ENCODE data around the gene OGFOD3. TPM values are rescaled to one million over a fixed set of nuclear protein-coding genes. Genes with fewer than 3 reads are reported as not detected.
A peak's percentile ranks its signal among the peaks of the same experiment; 100 is the strongest.
"Not testable (repeated sequence)": the region's sequence is repeated elsewhere in the genome, so short reads cannot be mapped to it uniquely, and the experiment has no call there.

The OGFOD3 gene
- total and polyA plus RNA-seq, 9 donors: 17.2 to 25.9 (median 23.2) TPM

DNA sequence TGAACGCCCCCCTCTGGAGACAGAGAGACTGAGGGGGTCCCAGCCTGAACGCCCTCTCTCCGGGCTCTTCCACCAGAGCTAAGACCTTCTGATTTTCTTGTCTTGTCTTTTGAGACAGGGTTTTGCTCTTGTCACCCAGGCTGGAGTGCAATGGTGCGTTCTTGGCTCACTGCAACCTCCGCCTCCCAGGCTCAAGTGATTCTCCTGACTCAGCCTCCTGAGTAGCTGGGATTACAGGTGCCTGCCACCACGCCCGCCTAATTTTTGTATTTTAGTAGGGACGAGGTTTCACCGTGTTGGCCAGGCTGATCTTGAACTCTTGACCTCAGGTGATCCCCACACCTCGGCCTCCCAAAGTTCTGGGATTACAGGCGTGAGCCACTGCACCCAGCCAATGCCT, 70.4 kb downstream of the OGFOD3 start:
- not testable (repeated sequence) for H3K27me3 ChIP-seq (ENCODE audit: control insufficient read depth, insufficient read depth, low read length); H3K27ac ChIP-seq (ENCODE audit: low read length); H3K4me3 ChIP-seq (ENCODE audit: low read length); H3K9me3 ChIP-seq (replicated peaks; ENCODE audit: control insufficient read depth, low read depth, low read length); DNase-seq; H3K36me3 ChIP-seq (ENCODE audit: control insufficient read depth, insufficient read depth, low read length)
- H3K4me1 ChIP-seq (ENCODE audit: control insufficient read depth, insufficient read depth, low read length): peaks cover 29% of the 10 kb centered on the region
- WGBS (ENCODE audit: insufficient coverage): 80% methylated on average over 9 of the region's 11 CpGs

DNA sequence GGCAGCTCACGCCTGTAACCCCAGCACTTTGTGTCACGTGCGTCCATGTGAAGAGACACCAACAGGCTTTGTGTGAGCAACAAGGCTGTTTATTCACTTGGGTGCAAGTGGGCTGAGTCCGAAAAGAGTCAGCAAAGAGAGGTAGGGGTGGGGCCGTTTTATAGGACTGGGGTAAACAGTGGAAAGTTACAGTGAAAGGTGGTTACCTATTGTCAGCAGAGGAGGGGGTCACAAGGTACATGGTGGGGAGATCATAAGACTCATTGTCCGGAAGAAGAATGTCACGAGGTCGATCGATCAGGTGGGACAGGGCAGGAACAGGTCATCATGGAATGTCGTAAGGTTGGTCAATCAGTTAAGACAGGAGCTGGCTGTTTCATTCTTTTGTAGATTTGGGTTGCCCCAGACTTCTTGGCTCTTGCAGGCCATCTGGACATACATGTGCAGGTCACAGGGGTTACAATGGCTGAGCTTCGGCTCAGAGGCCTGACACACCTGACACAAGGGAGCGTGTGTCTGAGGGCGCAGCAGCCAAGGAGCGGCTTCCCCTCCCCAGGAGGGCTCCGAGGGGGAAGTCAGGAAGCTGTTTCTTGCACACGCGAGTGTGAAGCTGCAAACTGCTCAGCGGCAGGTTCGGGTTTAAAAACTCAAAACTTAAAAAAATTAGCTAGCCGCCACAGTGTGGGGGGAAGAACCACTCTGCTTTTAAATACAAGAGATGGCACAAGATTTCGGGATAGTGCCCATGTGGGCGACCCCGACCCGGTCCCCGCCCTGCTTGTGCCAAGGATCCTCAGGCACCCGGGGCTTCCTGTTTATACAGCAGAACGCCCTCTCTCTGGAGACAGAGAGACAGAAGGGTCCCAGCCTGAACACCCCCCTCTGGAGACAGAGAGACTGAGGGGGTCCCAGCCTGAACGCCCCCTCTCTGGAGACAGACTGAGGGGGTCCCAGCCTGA, 71.8 kb downstream of the OGFOD3 start:
- Histone ChIP-seq H3K4me3 (ENCODE audit: low read length) (no peak overlapping the region), H3K4me1 (ENCODE audit: control insufficient read depth, insufficient read depth, low read length) (peaks cover 21% of the 10 kb centered on the region), H3K36me3 (ENCODE audit: control insufficient read depth, insufficient read depth, low read length) (no peaks in the 10 kb centered on the region), H3K27ac (ENCODE audit: low read length) (no peak overlapping the region), H3K9me3 (replicated peaks; ENCODE audit: control insufficient read depth, low read depth, low read length) (no peaks in the 10 kb centered on the region), H3K27me3 (ENCODE audit: control insufficient read depth, insufficient read depth, low read length) (peaks cover 8% of the 10 kb centered on the region)
- 67% methylated on average over 23 of the region's 28 CpGs for WGBS (ENCODE audit: insufficient coverage)
- no peak for DNase-seq

DNA sequence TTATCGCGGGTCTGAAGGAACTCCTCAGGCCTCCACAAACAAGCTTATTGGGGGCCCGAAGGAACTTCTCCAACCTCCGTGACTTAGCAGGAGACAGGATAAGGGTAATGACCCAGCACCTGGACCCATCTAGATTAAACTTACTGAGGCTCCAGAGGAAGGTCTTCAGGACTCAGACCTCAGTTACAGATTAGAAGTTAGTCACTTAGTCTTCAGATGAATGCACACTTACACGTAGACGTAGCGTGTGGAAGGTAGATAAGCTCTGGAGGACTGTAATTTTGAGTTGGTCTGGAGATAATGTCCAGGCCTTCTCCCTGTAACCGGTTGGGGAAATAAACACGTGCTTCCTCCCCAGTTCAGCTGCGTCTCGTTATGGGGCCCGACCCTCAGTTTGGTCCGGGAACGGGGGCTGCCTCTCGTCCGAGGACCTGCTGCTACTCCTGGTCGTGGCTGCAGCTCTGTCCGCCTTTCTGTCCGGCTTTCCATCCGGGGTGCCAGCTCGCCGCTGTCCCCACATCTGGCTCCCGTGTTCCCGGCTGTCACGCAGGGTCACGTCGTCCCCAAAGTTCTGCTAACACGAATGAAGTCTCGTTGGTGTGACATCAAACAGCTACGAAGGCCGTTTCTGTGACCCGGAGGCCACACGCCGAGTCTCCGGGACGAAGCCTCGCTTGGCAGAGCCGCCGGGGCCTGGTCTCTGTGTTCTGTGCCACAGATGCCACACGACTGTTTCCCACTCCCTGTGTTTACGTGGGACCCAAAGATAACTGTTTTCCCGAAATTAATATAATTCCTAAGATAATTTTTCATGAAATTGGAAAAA, 73.0 kb downstream of the OGFOD3 start:
- Histone ChIP-seq H3K27me3 (ENCODE audit: control insufficient read depth, insufficient read depth, low read length) (peaks cover 8% of the 10 kb centered on the region), H3K4me3 (ENCODE audit: low read length) (no peak overlapping the region), H3K4me1 (ENCODE audit: control insufficient read depth, insufficient read depth, low read length) (peaks cover 19% of the 10 kb centered on the region), H3K36me3 (ENCODE audit: control insufficient read depth, insufficient read depth, low read length) (no peaks in the 10 kb centered on the region), H3K9me3 (replicated peaks; ENCODE audit: control insufficient read depth, low read depth, low read length) (no peaks in the 10 kb centered on the region), H3K27ac (ENCODE audit: low read length) (no peak overlapping the region)
- WGBS (ENCODE audit: insufficient coverage): 75% methylated on average over 37 of the region's 42 CpGs
- DNase-seq: no peak

DNA sequence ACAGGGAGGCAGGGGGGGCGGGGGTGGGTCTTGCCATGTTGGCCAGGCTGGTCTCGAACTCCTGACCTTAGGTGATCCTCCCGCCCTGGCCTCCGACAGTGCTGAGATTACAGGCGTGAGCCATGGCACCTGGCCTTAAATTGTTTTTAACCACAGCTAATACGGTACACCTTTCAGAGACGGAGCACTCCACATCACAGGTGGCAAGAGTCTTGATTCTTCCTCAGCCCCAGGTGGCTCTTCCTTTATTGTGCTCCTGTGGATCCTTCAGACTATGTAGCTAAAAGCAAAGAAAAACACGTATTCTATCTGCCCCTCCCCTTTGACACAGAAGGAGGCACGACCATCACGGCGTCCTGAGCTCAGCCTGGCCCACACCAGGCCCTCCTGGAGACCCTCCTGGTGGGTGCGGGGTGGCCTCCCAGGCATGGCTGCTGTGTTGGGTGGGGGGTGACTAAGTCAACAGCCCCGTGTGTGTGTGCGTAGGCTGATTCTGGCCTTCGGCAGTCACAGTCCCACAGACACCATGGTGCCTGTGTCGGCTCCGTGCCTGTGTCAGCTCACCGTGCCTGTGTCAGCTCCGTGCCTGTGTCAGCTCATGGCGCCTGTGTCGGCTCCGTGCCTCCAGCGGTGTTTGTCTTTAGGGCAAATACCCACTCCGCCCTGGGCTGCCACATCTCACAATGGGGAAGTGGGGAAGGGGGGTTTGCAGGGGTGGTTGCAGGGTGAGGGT, 74.0 kb downstream of the OGFOD3 start:
- no peak overlapping the region for H3K27ac ChIP-seq (ENCODE audit: low read length)
- peaks cover 8% of the 10 kb centered on the region for H3K27me3 ChIP-seq (ENCODE audit: control insufficient read depth, insufficient read depth, low read length)
- no peak for DNase-seq
- 89% methylated on average over 24 of the region's 24 CpGs for WGBS (ENCODE audit: insufficient coverage)
- no peaks in the 10 kb centered on the region for H3K9me3 ChIP-seq (replicated peaks; ENCODE audit: control insufficient read depth, low read depth, low read length)
- no peak overlapping the region for H3K4me3 ChIP-seq (ENCODE audit: low read length)
- H3K36me3 ChIP-seq (ENCODE audit: control insufficient read depth, insufficient read depth, low read length): no peaks in the 10 kb centered on the region
- peaks cover 18% of the 10 kb centered on the region for H3K4me1 ChIP-seq (ENCODE audit: control insufficient read depth, insufficient read depth, low read length)

DNA sequence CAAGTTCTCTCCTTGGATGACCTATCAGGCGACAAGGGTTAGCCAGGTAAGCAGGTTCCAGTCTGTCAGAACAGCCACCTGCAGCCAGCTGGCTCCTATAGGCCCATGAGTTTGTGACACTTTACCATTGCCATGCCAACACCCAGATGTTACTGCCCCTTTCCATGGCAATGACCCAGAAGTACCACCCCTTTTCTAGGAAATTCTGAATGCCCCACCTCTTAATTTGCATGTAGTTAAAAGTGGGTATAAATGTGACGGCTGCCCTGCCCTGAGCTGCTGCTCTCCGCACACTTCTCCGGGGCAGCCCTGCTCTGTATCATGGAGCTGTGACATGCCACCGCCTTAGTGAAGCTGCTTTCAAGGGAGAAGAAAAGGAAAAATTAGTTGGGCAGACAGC, 74.8 kb downstream of the OGFOD3 start:
- no peak for DNase-seq
- peaks cover 18% of the 10 kb centered on the region for H3K4me1 ChIP-seq (ENCODE audit: control insufficient read depth, insufficient read depth, low read length)
- H3K4me3 ChIP-seq (ENCODE audit: low read length): no peak overlapping the region
- no peaks in the 10 kb centered on the region for H3K36me3 ChIP-seq (ENCODE audit: control insufficient read depth, insufficient read depth, low read length)
- H3K27me3 ChIP-seq (ENCODE audit: control insufficient read depth, insufficient read depth, low read length): peaks cover 7% of the 10 kb centered on the region
- WGBS (ENCODE audit: insufficient coverage): 92% methylated on average over 5 of the region's 5 CpGs
- H3K9me3 ChIP-seq (replicated peaks; ENCODE audit: control insufficient read depth, low read depth, low read length): no peaks in the 10 kb centered on the region
- no peak overlapping the region for H3K27ac ChIP-seq (ENCODE audit: low read length)

DNA sequence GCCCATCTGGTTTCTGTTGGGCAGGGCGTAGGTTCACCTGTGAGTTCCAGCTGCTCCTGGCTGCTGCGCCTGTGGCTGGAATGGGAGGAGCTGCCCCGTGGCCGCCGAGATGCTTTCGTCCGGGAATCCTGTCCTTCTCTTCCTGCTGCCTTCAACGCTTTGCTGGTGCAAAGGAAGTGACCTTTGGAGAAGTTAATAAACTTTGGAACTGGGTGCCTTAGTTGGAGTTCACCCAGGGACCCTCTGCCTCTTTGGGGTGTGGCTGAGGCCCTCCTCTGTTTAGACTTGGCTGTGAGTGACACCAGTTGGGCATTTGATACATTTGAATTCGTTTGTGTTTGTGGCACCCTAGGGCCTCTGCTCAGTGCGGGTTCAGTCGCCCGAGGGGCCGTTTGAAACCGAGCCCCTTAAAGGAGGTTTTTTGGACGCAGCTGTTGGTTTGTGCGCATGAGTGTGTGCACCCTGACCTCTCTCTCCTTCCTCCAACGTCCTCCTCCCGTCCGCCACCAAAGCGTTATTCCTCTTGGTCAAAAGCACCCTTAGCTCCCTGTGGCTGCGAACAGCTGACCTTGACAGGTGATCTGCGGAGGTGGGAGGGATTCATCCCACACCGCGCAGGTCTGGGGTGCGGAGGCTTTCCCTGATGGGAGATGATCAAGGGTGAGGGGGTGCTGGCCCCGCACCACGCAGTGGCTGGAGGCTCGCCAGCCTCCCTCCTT, 75.9 kb downstream of the OGFOD3 start:
- 70% methylated on average over 12 of the region's 28 CpGs for WGBS (ENCODE audit: insufficient coverage)
- no peak overlapping the region for H3K4me3 ChIP-seq (ENCODE audit: low read length)
- no peaks in the 10 kb centered on the region for H3K9me3 ChIP-seq (replicated peaks; ENCODE audit: control insufficient read depth, low read depth, low read length)
- H3K27me3 ChIP-seq (ENCODE audit: control insufficient read depth, insufficient read depth, low read length): peaks cover 5% of the 10 kb centered on the region
- H3K4me1 ChIP-seq (ENCODE audit: control insufficient read depth, insufficient read depth, low read length): peaks cover 25% of the 10 kb centered on the region
- H3K27ac ChIP-seq (ENCODE audit: low read length): no peak overlapping the region
- H3K36me3 ChIP-seq (ENCODE audit: control insufficient read depth, insufficient read depth, low read length): no peaks in the 10 kb centered on the region
- DNase-seq: no peak

DNA sequence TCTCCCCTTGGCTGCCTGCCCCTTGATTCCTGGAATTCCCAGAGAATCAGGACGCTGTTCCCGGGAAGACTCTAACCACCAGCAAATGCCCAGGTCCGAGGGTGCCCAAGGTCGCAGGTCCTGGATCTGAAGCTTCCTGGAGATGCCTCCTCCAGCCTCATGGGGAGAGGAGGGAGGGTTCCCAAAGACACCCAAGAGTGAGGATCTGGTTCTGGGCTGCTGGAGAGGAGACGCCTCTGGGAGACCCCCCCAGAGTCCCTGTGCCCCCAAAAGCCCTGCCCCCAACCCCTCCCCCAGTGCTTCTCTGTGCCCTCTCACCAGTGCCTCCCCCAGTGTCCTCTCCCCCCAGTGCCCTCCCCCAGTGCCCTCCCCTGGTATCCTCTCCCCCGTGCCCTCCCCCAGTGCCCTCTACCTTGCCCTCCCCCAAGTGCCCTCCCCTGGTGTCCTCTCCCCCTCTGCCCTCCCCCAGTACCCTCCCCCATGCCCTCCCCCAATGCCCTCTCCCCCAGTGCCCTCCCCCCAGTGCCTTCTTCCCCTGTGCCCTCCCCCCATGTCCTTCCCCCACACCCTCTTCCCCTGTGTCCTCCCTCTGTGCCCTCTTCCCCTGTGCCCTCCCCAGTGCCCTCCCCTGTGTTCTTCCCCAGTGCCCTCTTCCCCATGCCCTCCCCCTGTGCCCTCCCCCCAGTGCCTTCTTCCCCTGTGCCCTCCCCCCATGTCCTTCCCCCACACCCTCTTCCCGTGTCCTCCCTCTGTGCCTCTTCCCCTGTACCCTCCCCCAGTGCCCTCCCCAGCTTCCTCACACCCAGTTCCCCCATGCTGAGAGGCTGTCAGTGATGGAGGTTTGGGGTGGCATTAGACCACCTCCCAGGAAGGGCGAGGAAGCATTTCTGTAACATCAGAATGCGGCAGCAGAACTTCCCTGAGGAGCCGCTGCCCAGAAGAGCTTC, 78.5 kb downstream of the OGFOD3 start:
- WGBS (ENCODE audit: insufficient coverage): 89% methylated on average over 3 of the region's 10 CpGs
- H3K4me1 ChIP-seq (ENCODE audit: control insufficient read depth, insufficient read depth, low read length): peaks cover 42% of the 10 kb centered on the region
- no peaks in the 10 kb centered on the region for H3K36me3 ChIP-seq (ENCODE audit: control insufficient read depth, insufficient read depth, low read length)
- H3K27ac ChIP-seq (ENCODE audit: low read length): peak overlapping the region; percentile 72
- H3K9me3 ChIP-seq (replicated peaks; ENCODE audit: control insufficient read depth, low read depth, low read length): no peaks in the 10 kb centered on the region
- peak; percentile 65 for DNase-seq
- peaks cover 9% of the 10 kb centered on the region for H3K27me3 ChIP-seq (ENCODE audit: control insufficient read depth, insufficient read depth, low read length)
- peak overlapping the region; percentile 9 for H3K4me3 ChIP-seq (ENCODE audit: low read length)
